HepG2 (cell line): ENCODE data around the gene PLS1. TPM values are rescaled to one million over a fixed set of nuclear protein-coding genes. Genes with fewer than 3 reads are reported as not detected.

Source experiments
- RNF2 ChIP-seq: fragments of 450-650 bp; conservative IDR thresholded peaks from 2 replicates; pipeline ENCODE4 v1.6.1; 2016; ENCODE audit warnings: low read depth
- WIZ ChIP-seq: sonication (generic); formaldehyde crosslinking; IDR thresholded peaks from 2 replicates; pipeline ENCODE4 v1.5.1; 2020; ENCODE audit warnings: mild to moderate bottlenecking, missing genetic modification reagents
- ZBTB40 ChIP-seq, 2 experiments: fragments of 450-650 bp in 1 of 2; sonication (generic) in 1 of 2; formaldehyde crosslinking in 1 of 2; IDR thresholded peaks; 2 replicates each; pipeline versions ENCODE4 v1.6.1 to v1.8.0; 2016 to 2022; ENCODE audit warnings: antibody characterized with exemption in 1 of 2, mild to moderate bottlenecking in 1 of 2, missing genetic modification reagents in 1 of 2
- ZNF20 ChIP-seq: sonication (generic); formaldehyde crosslinking; IDR thresholded peaks from 2 replicates; pipeline ENCODE4 v1.4.0; 2020; ENCODE audit warnings: mild to moderate bottlenecking, moderate library complexity, missing genetic modification reagents
- ZNF207 ChIP-seq: fragments of 450-650 bp; IDR thresholded peaks from 2 replicates; pipeline ENCODE4 v1.6.1; 2016; ENCODE audit warnings: antibody characterized with exemption, borderline replicate concordance
- ZNF343 ChIP-seq: sonication (generic); formaldehyde crosslinking; IDR thresholded peaks from 2 replicates; pipeline ENCODE4 v1.4.0; 2020; ENCODE audit warnings: mild to moderate bottlenecking, missing genetic modification reagents
- ZNF513 ChIP-seq: sonication (generic); formaldehyde crosslinking; conservative IDR thresholded peaks from 2 replicates; pipeline ENCODE4 v1.5.0; 2020; ENCODE audit warnings: missing genetic modification reagents
- polyA plus RNA-seq, 8 experiments: library from polyadenylated mRNA; depleted of rRNA in 3 of 8; stranded (reverse) in 7 of 8; unstranded in 1 of 8; fragments of >200 nt; fragmentation: Illumina TruSeq in 4 of 8; extraction: Trizol in 4 of 8; gene quantifications; 2 replicates each; pipeline versions ENCODE4 v1.2.1 to v1.2.3, GENCODE V29; 2011 to 2016; ENCODE audit warnings: low read depth in 4 of 8, missing spikeins in 1 of 8, mixed read lengths in 1 of 8; ENCODE audit not compliant: insufficient read depth in 1 of 8
- total RNA-seq, 5 experiments: library from RNA; depleted of rRNA; stranded (reverse); fragments of >200 nt; fragmentation: Illumina TruSeq; extraction: Trizol; gene quantifications; 2 replicates each; pipeline ENCODE4 v1.2.3, GENCODE V29; 2016; ENCODE audit warnings: low read depth in 1 of 5

PLS1 gene
- total and polyA plus RNA-seq, 2 of the 13 experiments (the other 11 are each of a cell fraction or from before 2014, with no cell fraction given): 11.2 to 21.1 TPM

GRCh38 chr3:142574665-142575064, 21.5 kb upstream of the PLS1 start (continued):
- TF ChIP-seq ZBTB40 (IDR thresholded peaks at IDR 0.05) (no peak), ZBTB40 (CRISPR knock-in tag; IDR thresholded peaks at IDR 0.05) (no peak), ZNF343 (CRISPR knock-in tag) (no peak), ZNF20 (no peak), RNF2 (no peak), ZNF207 (no peak), ZNF513 (CRISPR knock-in tag) (no peak), WIZ (CRISPR knock-in tag) (no peak)
